ENCODE data around the gene KLF11.
A peak's percentile ranks its signal among the peaks of the same experiment; 100 is the strongest.

KLF11 gene

DNA sequence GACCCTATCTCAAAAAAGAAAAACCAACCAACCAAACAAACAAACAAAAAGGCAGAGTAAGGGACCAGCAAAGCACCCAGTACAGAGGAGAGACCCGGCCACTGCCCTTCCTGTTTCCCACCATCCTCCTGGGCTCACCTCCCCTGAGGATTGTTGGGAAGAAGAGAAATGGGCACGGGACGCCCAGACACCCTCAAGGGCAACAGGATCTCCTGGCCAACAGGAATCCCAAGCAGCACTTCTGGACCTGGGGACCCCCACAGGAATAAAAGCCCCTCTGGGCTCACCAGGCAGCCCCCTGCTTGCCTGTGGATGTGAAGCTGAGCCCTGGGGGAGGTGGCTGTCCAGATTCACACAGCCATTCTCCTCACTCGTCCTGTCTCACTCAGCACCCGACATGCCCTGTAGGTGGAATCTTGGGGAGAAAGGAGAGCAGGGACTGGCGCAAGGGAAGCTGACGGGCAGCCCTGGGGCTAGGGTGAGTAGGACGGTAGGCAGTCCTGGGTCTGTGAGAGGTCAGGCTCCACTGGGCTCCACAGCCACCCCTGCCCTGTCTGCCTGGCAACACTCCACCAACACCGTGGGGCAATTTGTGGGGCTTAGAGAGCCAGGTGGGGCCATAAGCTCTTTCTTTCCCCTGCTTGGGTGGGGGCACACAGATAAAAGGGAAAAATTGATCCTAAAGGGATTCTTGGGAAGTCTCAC lies 18.0 kb downstream of the KLF11 start:
- no peak for DNase-seq

- no peak for DNase-seq
These were observed 19.6 kb downstream of the KLF11 start for GRCh38 chr2:10062931-10063365.

- DNase-seq = no peak
These were observed 20.2 kb downstream of the KLF11 start for GRCh38 chr2:10063566-10063965.

DNA sequence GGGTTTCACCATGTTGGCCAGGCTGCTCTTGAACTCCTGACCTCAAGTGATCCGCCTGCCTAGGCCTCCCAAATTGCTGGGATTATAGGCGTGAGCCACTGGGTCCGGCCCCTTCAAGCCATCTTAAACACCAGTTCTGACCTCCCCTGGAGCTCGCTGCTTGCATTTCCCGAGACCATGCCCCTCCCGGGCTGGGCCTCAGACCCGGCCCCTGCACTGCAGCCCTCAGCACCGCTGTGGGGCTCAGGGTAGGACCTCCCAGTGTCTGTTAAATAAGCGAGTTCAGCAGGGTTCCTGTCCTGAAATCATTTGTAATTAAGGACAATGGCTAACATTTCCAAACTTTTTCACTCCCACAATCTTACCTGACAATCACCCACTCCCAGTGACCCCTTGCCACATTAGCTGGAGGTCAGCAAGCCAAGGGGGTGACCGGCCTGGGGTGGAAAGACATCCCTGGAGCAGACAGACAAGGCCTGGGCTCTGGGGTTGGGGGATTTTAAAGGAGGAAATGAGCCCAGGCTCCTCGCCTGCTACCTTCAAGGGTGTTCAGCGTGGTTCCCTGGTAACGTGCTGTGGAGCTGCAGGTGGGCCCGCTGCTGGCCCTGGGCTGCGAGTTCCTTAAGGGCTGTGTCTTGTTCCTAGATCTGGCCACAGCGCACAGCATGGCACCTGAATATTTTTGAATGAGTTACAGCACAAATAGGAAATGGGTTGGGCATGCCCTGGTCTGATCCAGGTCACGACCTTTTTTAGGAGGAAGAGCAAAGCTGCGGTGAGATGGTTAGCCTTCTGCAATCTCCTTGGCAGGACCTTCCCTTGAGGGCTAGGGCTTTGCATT lies 21.8 kb downstream of the KLF11 start:
- DNase-seq = no peak

DNA sequence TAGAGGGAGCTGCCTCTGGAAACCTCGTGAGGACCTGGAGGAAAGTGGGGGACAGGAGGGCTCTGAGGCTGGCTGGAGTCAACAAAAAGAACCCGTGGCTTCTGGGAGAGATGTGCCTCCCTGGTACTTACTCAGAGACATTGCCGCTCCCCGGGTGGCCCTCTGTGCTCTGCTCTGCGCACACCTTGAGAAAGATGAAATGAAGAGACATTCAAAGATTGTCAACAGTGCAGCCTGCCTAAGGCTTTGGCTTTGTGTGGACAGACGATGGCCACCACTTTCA lies 22.4 kb downstream of the KLF11 start:
- no peak for DNase-seq

DNA sequence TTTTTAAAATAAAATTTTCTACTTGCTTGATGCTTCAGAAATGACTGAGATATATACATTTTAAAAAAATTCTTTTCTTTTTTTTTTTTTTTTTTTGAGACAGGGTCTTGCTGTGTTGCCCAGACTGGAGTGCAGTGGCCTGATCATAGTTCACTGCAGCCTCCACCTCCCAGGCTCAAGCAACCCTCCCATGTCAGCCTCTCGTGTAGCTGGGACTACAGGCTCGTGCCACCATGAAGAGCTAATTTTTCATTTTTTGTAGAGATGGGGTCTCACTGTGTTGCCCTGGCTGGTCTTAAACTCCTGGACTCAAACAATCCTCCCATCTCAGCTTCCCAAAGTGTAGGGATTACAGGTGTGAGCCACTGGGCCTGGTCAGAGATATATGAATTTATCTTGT lies 24.0 kb downstream of the KLF11 start:
- DNase-seq = no peak

GRCh38 chr2:10067881-10068280 lies 24.5 kb downstream of the KLF11 start:
- DNase-seq = no peak

DNA sequence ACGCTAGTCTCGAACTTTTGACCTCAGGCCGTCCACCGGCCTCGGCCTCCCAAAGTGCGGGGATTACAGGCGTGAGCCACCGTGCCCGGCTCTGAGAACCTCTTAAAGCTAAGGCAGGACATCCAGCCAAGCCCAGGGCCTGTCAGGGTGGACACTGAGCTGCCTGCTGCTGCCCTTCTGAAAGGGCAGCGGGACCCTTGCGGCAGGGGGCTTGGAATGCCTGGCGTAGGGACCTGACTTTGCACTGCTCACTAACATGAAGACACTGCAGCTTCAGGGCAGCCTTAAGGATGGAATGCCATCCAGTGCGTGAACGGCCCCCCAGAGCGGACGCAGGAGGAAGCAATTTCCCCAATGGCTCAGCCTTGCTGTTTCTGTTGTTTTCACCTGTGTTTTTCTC lies 27.8 kb downstream of the KLF11 start:
- DNase-seq = no peak

DNA sequence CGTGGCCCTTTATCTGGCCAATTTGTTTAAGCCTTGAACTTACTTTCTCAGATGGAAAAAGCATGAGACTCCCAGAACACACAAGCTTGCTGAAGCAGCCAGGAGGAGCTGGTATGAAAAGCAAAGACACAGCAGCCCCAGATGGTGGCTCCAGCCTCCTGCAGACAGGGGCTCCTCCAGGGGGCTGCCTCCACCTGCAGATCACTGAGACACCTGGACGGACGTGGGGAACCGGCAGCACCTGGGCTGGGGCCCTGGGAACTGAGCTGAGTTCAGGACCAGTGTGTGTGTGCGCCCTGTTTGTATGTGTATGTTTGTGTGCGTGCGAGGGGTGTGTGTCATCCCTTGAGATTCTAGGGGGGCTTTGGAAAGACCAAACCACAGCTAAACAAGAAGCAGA lies 28.2 kb downstream of the KLF11 start:
- no peak for DNase-seq

DNA sequence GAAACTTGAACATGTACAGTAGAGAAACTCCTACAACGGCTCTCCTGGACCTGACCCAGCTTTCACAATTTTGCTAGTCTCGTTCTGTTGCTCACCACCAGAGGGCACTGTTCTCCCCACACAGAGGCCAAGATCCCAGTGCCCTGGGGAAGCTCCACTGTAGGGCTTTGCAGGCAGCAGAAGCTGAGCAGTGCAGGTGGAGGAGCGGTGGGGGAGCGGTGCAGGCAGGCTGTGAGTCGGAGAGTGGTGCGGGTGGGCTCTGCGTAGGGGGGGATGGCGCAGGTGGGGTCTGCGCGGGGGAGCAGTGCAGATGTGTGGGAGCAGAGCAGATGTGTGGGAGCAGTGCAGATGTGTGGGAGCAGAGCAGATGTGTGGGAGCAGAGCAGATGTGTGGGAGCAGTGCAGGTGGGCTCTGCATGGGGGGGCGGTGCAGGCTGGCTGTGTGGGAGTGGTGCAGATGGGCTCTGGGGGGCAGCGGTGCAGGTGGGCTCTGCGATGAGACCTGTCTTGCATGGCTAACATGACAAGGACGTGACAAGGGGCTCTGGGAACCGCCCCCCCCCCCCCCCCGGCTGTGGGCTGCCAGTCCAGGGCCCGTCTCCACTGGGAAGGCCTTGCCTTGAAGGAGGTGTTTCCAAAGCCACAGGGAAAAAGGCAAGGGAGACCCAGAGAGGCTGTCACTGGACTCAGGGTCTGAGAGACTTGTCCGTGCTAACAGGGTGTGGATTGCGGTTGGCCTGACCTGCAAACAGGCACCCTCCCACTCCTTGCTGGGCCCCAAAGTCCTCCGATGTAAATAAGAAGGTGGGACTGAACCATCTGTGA lies 29.5 kb downstream of the KLF11 start:
- DNase-seq = peak in 49 of 56 donors; percentile 14 to 89 (median 56)

GRCh38 chr2:10073706-10074105 lies 30.4 kb downstream of the KLF11 start:
- DNase-seq = no peak

DNA sequence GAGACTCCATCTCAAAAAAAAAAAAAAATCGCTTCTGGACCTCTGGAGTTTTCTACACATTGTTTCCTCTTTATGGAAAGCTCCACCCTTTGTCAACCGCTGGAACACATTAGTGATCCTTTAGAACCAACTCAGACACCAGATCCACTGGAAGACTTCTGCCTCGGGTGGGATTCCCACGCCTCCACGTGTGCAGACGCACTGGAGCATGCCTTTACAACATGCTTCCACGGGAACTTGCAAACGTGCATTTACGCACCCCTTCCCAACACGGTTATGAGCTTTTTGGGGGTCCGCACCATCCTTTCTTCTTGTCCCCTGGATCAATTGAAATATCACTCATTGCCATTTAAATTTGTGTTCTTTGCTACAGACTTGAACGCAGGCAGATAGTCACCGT lies 31.8 kb downstream of the KLF11 start:
- DNase-seq = no peak

- DNase-seq = no peak
These were observed 32.3 kb downstream of the KLF11 start for GRCh38 chr2:10075571-10076209.

GRCh38 chr2:10076511-10076910 lies 33.2 kb downstream of the KLF11 start:
- DNase-seq = no peak

DNA sequence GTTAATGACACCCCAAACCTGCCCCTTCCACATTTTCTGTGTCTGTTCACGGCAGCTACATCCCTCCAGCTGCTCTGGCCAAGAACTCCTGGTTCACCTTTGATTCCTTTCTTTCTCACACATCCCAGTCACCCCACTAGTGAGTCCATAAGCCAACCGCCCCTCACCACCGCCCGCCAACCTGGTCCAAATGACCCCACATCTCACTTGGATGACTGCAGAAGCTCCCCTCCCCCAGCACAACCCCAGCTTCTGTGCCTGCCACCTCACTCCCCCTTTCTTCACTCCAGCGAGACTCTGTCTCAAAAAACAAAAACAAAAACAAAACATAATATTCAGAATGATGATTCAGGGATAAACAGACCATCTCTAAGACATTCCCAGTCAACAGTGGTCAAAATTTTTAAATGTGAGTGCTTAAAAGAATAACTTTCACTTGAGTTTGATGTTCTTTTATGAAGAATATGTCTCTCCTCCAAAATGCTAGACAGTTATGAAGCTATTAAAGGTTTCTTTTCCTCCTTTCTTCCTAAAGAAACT lies 33.7 kb downstream of the KLF11 start:
- no peak for DNase-seq

GRCh38 chr2:10078001-10078400 lies 34.7 kb downstream of the KLF11 start:
- DNase-seq = no peak

DNA sequence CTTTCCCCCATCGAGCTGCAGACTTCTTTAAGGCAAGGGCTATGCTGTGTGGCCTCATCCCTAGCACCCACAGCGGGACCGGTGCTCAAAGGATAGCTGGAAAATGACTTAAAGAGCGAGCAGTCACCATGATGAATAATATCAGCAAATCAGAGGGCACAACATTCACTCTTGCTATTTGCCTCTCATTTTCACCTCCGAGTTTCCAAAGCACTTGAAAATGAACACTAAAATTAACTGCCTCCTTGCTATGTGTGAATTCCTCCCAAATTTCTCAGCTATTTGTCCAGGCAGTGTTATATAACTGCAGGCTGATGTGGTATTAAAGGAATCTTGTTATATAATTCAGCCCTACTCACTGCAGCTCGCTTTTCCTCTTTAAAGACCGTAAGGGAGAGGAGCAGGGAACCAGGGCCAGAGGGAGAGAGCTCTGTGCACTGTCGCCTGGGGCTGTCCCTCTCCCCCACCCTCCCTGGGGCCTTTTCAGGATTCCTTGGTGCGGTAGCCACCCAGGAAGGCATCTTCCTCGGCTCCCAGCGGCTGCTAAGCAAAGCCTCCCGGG lies 35.4 kb downstream of the KLF11 start:
- peak in 5 of 56 donors; percentile 3 to 25 (median 7) for DNase-seq

DNA sequence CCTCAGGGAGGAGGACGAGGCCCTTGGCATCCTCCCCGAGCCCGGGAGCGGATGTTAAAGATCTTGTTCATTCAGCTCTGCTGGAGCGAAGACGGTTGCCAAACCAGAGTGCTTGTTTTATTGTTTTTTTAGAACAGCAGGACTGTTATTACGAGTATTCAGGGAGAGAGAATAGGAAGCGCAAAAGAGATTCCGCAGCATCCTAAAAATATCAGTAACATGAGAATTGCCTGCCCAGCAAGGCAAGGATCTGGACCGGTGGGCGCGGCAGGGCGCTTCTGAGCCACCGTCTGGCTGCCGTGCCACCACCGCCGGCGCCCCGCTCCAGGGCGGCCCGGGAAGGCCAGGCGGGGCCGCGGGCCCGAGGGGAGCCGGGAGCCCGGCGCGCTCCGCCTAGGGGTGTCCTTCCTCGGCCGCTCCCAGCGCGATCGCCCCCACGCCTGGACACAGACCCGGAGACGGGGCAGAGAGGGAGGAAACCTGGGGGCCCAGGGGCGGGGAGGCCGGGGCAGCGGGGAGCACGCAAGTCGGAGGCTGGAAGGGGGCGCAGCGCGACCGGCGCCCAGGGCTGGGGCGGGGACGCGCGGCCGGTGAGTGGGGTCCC lies 36.0 kb downstream of the KLF11 start:
- DNase-seq = peak in 3 of 56 donors; percentile 35 to 43 (median 37)

DNA sequence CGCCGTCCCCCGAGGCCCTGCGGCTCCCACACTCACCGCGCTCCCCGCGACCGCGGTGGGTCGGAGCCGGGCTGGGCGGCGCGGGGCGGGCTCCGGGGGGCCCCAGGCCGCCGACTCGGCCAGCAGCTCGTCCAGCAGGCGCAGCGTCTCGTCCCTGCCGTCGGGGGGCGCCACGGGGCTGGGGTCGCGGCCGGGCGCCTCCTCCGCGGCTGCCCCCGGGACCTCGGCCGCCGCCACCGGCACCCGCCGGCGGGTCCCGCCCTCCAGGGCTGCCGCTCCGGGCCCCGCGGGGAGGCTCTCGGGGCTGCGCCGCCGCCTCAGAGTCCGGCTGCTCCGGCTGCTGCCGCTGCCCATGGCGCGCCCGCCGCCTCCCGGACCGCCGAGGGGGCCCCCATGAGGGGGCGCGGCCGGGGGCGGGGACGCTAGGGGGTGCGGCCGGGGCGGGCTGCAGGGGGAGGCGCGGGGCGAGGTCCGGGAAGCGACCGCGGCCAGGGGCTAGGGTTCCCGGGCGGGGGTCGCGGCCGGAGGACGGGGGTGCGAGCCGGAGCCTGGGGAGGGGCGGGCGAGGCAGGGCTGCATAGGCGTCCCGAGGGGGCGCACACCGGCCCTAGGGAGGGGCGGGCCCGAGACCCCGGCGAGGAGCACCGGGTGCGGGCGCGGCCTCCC lies 36.7 kb downstream of the KLF11 start, which contains the start of gene CYS1:
TSS of gene CYS1 (minus strand) at position 542 of the 666 bp plus-strand sequence. CDS start at position 354, 188 bp downstream.
- peak in 2 of 56 donors; percentile 34 to 69 for DNase-seq

All from nucleus accumbens (tissue), 56 donors.